Keratinocyte (primary cell): ENCODE data around the gene PALMD.

ENCODE experiments used
- CTCF ChIP-seq, 3 experiments: IDR thresholded peaks in 1 of 3; conservative IDR thresholded peaks in 1 of 3; optimal IDR thresholded peaks in 1 of 3; 2 replicates in 2 of 3; 3 replicates in 1 of 3; pipeline versions ENCODE3 to v1.5.1; 2011; ENCODE audit warnings: low read length in 3 of 3, mild to moderate bottlenecking in 3 of 3, moderate library complexity in 2 of 3, control low read depth in 1 of 3, inconsistent platforms in 1 of 3; ENCODE audit not compliant: insufficient read depth in 2 of 3; ENCODE audit errors: extremely low read depth in 1 of 3
- EZH2 ChIP-seq: IDR thresholded peaks from one replicate; pipeline ENCODE4 v1.6.1; 2012; ENCODE audit warnings: inconsistent platforms, mild to moderate bottlenecking, low read length, moderate library complexity

- TF ChIP-seq CTCF (optimal IDR thresholded peaks at IDR 0.05 in 1 of 3, IDR thresholded peaks at IDR 0.05 in 1 of 3, conservative IDR thresholded peaks at IDR 0.05 in 1 of 3; ENCODE audit: extremely low read depth in 1 of 3, insufficient read depth in 2 of 3, low read length in 3 of 3) (no peak), EZH2 (no peak)
Measured at GRCh38 chr1:99675292-99675691, 29.4 kb downstream of the PALMD start.
